HEK293T (cell line): ENCODE results near the gene TMEM9B.

Source experiments
- FOXM1 ChIP-seq: fragments of 450-650 bp; IDR thresholded peaks from 2 replicates; pipeline ENCODE4 v1.6.1; 2017; ENCODE audit warnings: mild to moderate bottlenecking, borderline replicate concordance
- HDGF ChIP-seq: fragments of 450-650 bp; IDR thresholded peaks from 2 replicates; pipeline ENCODE4 v1.6.1; 2017; ENCODE audit warnings: antibody characterized with exemption, borderline replicate concordance
- L3MBTL2 ChIP-seq: fragments of 450-650 bp; conservative IDR thresholded peaks from 2 replicates; pipeline ENCODE4 v1.6.1; 2016; ENCODE audit warnings: mild to moderate bottlenecking
- NFRKB ChIP-seq: fragments of 450-650 bp; IDR thresholded peaks from 2 replicates; pipeline ENCODE4 v1.6.1; 2016; ENCODE audit warnings: mild to moderate bottlenecking, moderate library complexity
- SP1 ChIP-seq: fragments of 450-650 bp; IDR thresholded peaks from 2 replicates; pipeline ENCODE4 v1.6.1; 2017
- SUZ12 ChIP-seq: fragments of 450-650 bp; IDR thresholded peaks from 2 replicates; pipeline ENCODE4 v1.6.1; 2016; ENCODE audit warnings: mild to moderate bottlenecking
- ZNF384 ChIP-seq: fragments of 450-650 bp; IDR thresholded peaks from 2 replicates; pipeline ENCODE4 v1.6.1; 2016
- TF ChIP-seq, protein P1 (sequence below): fragments of 450-650 bp; IDR thresholded peaks from 2 replicates; pipeline ENCODE4 v1.6.1; 2016

- TF ChIP-seq, protein P1, sequence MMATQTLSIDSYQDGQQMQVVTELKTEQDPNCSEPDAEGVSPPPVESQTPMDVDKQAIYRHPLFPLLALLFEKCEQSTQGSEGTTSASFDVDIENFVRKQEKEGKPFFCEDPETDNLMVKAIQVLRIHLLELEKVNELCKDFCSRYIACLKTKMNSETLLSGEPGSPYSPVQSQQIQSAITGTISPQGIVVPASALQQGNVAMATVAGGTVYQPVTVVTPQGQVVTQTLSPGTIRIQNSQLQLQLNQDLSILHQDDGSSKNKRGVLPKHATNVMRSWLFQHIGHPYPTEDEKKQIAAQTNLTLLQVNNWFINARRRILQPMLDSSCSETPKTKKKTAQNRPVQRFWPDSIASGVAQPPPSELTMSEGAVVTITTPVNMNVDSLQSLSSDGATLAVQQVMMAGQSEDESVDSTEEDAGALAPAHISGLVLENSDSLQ: no peak
- TF ChIP-seq L3MBTL2: no peak
- TF ChIP-seq NFRKB: no peak
- no peak for TF ChIP-seq HDGF
- no peak for TF ChIP-seq FOXM1
- TF ChIP-seq ZNF384: no peak
- no peak for TF ChIP-seq SP1
- TF ChIP-seq SUZ12: no peak
Observed at GRCh38 chr11:8988329-8989234, 24.3 kb upstream of the TMEM9B start.
